C4-2B (cell line): ENCODE data around the gene SCAPER.
A peak's percentile ranks its signal among the peaks of the same experiment; 100 is the strongest.

ENCODE experiments used
- H3K27ac ChIP-seq: fragments of 450-650 bp; 2 replicates; pipeline ENCODE4 v1.5.1; 2017
- CTCF ChIP-seq: fragments of 450-650 bp; conservative IDR thresholded peaks from 2 replicates; pipeline ENCODE4 v1.5.1; 2017; ENCODE audit warnings: mild to moderate bottlenecking
- ZFX ChIP-seq: fragments of 450-650 bp; IDR thresholded peaks from 2 replicates; pipeline ENCODE4 v1.6.1; 2017

SCAPER gene

GRCh38 chr15:76330080-76330680 lies 575.0 kb downstream of the SCAPER start:
- no peak overlapping the region for H3K27ac ChIP-seq
- TF ChIP-seq ZFX: no peak
- peak; percentile 52; the same call in 1 of the 2 replicates for TF ChIP-seq CTCF

GRCh38 chr15:76328958-76329357 lies 576.2 kb downstream of the SCAPER start:
- TF ChIP-seq CTCF (no peak), ZFX (no peak)
- no peak overlapping the region for H3K27ac ChIP-seq

- H3K27ac ChIP-seq: no peak overlapping the region
- TF ChIP-seq ZFX (no peak), CTCF (no peak)
Measured at GRCh38 chr15:76328106-76328696, 576.9 kb downstream of the SCAPER start.

- no peak for TF ChIP-seq CTCF
- TF ChIP-seq ZFX: no peak
Measured at GRCh38 chr15:76327191-76328105, 577.7 kb downstream of the SCAPER start.

GRCh38 chr15:76325704-76326103 lies 579.4 kb downstream of the SCAPER start:
- no peak overlapping the region for H3K27ac ChIP-seq
- TF ChIP-seq CTCF: no peak
- no peak for TF ChIP-seq ZFX

More at GRCh38 chr15:76327191-76328105, 577.7 kb downstream of the SCAPER start:
- H3K27ac ChIP-seq: no peak overlapping the region

- TF ChIP-seq ZFX (no peak), CTCF (no peak)
- no peak overlapping the region for H3K27ac ChIP-seq
Measured at GRCh38 chr15:76324066-76324465, 581.1 kb downstream of the SCAPER start.

- no peak overlapping the region for H3K27ac ChIP-seq
- TF ChIP-seq CTCF (no peak), ZFX (no peak)
Measured at GRCh38 chr15:76321602-76322001, 583.5 kb downstream of the SCAPER start.
